OCI-M2 (cell line): Measurements from ENCODE around the gene ZFC3H1.

Source experiments
- DNase-seq: peaks from one replicate; lab custom pipeline; 2025; ENCODE audit not compliant: unreplicated experiment; lab: John Stamatoyannopoulos, UW

The ZFC3H1 gene

DNA sequence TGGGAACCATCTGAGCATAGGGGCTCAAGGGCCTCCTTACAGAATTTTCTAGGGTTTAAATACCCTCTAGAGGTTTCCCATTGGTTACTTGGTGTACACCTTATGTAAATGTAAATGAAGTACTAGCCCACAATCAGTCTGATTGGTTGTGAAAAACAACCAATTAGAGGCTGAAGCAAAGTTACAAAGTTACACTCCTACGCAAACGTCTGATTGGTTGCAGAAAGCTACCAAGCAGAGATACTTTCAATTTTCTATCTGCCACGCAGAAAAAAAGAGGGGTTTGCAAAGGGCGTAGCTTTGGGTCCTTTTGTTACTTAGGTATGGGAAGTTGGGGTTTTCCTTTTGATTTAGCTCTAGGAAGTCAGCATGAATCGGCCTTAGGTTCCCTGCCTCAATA lies 20.4 kb upstream of the ZFC3H1 start:
- no peak for DNase-seq

DNA sequence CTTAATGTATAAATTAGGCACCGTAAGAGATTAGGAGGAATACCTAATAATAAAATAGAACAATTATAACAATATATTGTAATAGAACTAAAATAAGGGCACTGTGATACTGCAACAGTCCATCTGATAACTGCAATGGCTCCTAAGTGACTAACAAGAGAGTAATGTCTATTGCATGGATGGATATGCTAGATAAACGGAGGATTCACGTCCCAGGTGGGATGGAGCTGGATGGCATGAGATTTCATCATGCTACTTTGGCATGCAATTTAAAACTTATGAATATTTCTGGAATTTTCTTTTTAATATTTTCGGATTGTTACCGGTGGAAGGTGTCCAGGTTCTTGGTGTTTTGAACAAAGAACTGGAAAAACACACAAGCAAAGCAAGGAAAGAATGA lies 20.0 kb upstream of the ZFC3H1 start:
- no peak for DNase-seq

- DNase-seq = no peak
These were observed 18.8 kb upstream of the ZFC3H1 start for GRCh38 chr12:71682466-71682865.

GRCh38 chr12:71671816-71672215 lies 8.2 kb upstream of the ZFC3H1 start:
- DNase-seq = no peak

DNA sequence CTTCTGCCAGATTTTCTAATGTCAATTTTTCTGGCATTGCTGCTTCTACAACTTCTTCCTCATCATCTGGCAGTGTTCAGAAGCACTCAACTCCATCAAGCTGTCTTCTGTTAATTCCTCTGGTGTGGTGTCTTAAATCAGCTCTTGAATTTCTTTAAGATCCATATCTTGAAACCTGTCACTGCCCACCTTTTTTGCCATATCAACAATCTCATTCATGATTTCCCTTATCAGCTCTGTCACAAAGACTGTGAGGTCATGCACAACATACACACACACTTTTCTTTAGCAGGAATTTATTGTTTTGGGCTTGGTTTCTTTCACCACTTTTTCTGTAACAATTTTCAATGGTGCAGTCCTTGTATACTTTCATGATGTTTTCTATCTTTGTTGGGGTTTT lies 7.7 kb upstream of the ZFC3H1 start:
- no peak for DNase-seq

- DNase-seq = no peak
These were observed 2.6 kb upstream of the ZFC3H1 start for GRCh38 chr12:71666259-71666658.

DNA sequence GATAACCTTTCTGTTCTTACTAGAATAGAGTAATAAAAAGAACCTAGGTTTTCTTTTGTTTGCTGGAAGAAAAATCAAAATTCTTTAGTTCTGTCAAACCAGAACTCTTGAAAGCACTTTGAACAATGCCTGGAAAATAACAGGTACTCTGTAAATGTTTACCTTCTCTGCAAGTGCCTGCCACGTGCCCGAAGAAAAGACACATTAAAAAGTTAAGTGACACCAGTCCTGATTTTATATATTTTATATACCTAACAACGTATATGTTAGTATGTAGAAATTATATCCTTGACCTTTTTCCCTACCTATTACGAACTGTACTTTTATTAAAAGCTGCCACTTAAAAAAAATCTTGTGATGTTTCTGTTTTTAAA lies 1.4 kb upstream of the ZFC3H1 start:
- DNase-seq = no peak

- DNase-seq = no peak
These were observed 902 bp upstream of the ZFC3H1 start for GRCh38 chr12:71664411-71665089.

DNA sequence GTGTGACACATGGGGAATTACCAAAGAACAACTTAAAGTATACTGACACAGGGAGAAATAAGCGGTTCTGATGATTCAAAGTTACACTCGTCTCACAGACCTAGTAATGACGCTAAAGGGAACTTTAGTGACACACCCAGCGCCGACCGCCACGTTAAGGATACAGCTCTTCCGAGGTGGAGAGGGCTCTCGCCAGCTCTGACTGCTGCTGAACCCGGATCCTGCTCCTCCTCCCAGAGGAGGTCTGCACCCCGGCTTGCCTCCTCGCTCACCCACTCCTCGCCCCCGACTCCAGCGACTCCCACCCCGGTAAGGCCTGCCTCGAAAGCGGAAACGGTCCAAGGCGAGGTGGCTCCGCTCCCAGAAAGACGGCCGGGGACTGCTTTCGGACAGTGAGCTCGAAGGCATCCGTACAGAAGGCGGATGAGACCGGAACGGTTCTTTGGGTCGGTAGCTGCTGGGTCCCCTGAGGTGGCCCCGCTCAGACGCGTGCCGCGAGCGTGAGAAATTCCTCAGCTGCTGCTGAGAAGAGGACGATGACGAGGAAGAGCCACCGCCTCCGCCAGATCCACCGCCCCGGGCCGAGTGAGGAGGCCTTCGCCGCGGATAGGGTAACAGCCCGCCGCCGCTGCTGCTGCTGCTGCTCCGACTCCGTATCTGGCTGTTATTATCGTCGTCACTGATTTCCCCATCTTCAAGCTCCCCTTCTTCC lies 643 bp downstream of the ZFC3H1 start:
- no peak for DNase-seq

GRCh38 chr12:71661977-71662530 lies 1.6 kb downstream of the ZFC3H1 start:
- DNase-seq = no peak

- no peak for DNase-seq
These were observed 6.9 kb downstream of the ZFC3H1 start for GRCh38 chr12:71656740-71657139.

DNA sequence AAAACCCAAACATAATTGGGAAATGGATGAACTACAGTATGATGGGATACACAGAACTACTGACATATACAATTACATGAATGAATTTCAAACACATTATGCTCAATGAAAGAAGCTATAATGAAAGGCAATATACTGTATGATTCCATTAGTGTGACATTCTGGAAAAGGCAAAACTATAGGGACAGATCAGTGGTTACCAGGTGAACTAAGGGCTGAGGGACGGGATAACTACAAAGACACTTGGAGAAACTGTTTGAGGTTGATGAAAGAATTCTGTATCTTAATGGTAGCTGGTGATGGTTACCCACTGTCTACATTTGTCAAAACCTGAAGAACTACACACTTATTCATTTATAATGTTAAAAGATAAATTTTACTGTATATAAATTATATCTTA lies 7.7 kb downstream of the ZFC3H1 start:
- no peak for DNase-seq

GRCh38 chr12:71655495-71655894 lies 8.2 kb downstream of the ZFC3H1 start:
- no peak for DNase-seq

GRCh38 chr12:71654200-71654599 lies 9.4 kb downstream of the ZFC3H1 start:
- DNase-seq = no peak

GRCh38 chr12:71653137-71653536 lies 10.5 kb downstream of the ZFC3H1 start:
- DNase-seq = no peak

DNA sequence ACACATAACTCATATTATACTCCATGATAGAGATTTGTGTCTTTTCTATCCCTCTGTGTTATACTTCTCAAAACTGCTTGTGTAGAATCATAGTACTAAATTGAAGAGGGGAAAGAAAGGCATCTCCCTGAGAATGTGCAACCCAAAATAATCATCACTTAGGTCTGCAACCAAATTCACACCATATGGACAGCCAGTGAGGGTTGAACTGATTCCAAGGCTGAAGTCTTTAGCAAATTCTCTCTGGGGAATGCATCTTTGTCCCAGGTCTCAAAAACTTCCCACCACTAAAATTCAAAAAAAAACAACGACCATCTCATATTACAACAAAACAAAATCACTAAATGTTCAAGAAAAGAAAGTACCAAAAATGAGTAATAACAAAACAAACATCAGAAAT lies 11.0 kb downstream of the ZFC3H1 start:
- DNase-seq = no peak

DNA sequence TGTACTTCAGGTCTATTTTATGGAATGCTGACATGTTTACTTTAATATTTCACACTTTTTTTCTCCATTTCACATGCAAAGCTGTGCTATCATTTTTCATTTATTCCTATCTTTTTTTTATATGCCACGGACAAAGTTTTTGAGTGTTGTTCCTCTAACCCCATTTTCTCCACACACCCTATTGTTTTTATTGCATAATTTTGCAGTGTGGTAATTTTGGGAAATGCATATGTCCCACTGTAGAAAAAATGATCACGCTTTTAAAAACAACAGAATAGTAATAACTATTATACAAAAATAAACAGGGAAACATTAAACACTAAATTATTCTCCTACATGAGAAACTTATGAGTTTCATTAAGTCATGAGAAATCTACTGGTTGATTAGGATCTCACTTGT lies 14.2 kb downstream of the ZFC3H1 start:
- no peak for DNase-seq

DNA sequence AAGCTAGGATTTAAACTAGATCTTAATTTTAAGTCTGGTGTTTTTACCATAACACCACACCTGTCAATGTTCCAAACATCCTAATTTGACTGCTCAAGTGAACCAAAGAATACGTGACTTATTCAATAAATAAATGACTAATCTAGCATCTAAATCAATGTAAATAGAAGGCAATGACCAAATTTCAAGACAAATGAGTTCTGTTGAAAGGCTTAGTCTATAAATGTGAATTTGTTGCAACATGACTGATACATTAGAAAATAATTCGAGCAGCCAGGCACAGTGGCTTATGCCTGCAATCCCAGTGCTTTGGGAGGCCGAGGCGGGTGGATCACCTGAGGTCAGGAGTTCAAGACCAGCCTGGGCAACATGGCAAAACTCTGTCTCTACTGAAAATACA lies 15.1 kb downstream of the ZFC3H1 start:
- DNase-seq = no peak

GRCh38 chr12:71646512-71646911 lies 17.1 kb downstream of the ZFC3H1 start:
- no peak for DNase-seq

DNA sequence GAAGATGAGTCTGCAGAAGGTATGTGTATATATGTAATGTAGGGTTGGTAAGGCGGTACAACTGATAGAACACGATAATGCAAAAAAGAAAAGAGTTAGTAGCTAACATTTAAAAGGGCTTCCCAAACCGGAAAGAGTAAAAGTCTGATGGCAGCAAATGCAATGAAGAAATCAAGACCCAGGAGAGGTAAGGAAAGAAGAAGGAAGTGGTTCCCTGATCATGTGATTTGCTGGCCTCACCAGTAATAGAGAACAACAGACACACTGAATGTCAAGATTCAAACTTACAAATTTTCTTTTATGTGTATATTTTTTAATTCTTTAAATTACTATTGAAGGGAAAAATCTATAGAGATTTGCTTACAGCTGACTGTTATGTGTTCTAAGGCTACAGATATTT lies 18.4 kb downstream of the ZFC3H1 start:
- DNase-seq = no peak

- DNase-seq = no peak
These were observed 21.4 kb downstream of the ZFC3H1 start for GRCh38 chr12:71642264-71642663.

DNA sequence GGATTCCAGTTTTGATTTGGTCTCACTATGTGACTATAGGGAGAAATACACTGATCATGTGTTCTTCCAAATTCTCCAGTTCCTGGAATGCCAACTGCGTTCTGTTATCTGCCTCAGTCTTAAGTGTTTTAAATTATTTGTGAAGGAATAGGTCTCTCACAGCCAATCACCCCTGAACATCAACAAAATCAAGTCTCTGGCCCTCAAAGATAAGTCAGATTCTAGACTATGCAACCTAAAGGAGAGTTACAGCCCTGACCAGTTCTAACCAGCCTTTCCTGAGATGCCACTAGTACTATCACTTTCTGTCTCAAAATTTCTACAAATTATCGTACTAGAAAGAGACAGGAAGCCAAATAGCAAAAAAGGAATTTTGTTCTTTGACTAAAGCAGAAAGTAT lies 22.3 kb downstream of the ZFC3H1 start:
- DNase-seq = no peak

- no peak for DNase-seq
These were observed 23.3 kb downstream of the ZFC3H1 start for GRCh38 chr12:71640316-71640715.
